Suprapubic skin (tissue), 4 donors: ENCODE data around the gene HID1.

Source experiments
- CTCF ChIP-seq, 2 donors: fragments of 200-600 bp in 1 of 2; fragments of 450-650 bp in 1 of 2; sonication (generic) in 1 of 2; IDR thresholded peaks; one replicate each; pipeline ENCODE4 v1.5.1; 2016 to 2019; ENCODE audit warnings: antibody characterized with exemption in 2 of 2, mild to moderate bottlenecking in 1 of 2, moderate library complexity in 1 of 2
- POLR2A ChIP-seq, 2 donors: fragments of 450-650 bp; IDR thresholded peaks; one replicate each; pipeline ENCODE4 v1.6.1; 2017; ENCODE audit warnings: antibody characterized with exemption in 2 of 2, mild to moderate bottlenecking in 2 of 2, moderate library complexity in 2 of 2
- POLR2AphosphoS5 ChIP-seq, 3 donors: sonication (generic); formaldehyde crosslinking; IDR thresholded peaks; one replicate each; pipeline ENCODE4 v1.6.1; 2017; ENCODE audit warnings: antibody characterized with exemption in 3 of 3

GRCh38 chr17:75020331-75021110 is 48.0 kb upstream of the HID1 start:
- no peak for TF ChIP-seq CTCF (IDR thresholded peaks at IDR 0.05)
- TF ChIP-seq POLR2A (IDR thresholded peaks at IDR 0.05): no peak
- TF ChIP-seq POLR2AphosphoS5 (IDR thresholded peaks at IDR 0.05): no peak
